HG02852 (cell line): ENCODE measurements around the gene BPI.
"Not testable (repeated sequence)": the region's sequence is repeated elsewhere in the genome, so short reads cannot be mapped to it uniquely, and the experiment has no call there.

Source experiments
- ATAC-seq: cut with Tn5 transposase; IDR thresholded peaks from one replicate; pipeline ENCODE4 v1.9.1; 2021; ENCODE audit warnings: mild to moderate bottlenecking, moderate library complexity; ENCODE audit not compliant: unreplicated experiment

The BPI gene

DNA sequence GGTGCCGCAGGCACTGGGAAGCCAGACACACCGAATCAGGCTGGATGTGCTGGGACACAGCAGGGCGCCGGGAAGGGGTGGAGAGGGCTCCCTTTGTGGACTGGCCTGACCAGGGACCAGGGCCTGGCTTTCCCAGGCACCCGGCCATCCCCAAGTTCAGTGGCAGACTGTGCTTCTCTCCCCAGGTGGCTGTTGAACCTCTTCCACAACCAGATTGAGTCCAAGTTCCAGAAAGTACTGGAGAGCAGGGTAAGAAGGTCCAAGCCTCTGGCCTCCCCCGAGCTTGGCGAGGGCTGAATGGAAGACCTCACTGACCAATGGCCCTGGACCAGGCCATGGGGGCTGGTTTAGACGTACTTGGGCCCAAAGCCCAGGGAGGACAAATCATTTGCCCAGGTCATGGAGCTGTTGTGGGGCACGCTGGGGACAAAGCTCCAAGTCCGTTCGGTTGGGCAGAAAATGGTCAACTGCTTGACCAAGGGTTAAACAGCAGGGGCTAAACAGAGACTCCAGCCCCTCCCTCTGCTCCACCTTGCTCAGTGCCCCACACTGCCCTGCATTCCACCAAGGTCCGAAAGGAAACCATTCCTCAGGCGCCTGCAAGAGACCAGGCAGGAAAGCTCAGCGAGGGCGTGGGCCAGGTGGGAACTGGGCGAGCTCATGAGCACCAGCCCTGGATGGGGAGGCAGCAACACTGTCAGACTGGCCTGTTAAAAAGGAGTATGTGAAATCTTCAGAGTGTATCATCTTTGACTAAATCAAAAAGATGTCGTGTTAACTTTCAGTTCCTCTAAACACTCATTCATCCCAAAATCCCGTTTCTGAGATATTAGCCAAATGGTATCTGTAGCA lies 51.4 kb downstream of the BPI start:
- no peak for ATAC-seq

DNA sequence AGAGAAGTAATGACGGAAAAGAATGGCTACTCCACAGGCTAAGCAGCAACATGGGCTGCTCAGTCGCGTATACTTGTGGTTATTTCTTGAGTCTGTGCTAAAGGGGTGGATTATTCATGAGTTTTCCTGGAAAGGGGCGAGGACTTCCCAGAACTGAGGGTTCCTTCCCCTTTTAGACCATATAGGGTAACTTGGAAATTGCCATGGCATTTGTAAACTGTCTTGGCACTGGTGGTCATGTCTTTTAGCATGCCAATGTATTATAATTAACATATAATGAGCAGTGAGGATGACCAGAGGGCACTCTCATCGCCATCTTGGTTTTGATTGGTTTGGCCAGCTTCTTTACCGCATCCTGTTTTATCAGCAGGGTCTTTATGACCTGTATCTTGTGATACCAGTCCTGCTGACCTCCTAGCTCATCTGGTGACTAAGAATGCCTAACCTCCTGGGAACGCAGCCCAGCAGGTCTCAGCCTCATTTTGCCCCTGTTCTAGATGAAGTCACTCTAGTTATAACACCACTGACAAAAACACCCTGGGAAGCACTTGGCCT lies 53.8 kb downstream of the BPI start:
- ATAC-seq, result no peak

- ATAC-seq, result no peak
Measured at GRCh38 chr20:38358556-38358955, 54.6 kb downstream of the BPI start.

DNA sequence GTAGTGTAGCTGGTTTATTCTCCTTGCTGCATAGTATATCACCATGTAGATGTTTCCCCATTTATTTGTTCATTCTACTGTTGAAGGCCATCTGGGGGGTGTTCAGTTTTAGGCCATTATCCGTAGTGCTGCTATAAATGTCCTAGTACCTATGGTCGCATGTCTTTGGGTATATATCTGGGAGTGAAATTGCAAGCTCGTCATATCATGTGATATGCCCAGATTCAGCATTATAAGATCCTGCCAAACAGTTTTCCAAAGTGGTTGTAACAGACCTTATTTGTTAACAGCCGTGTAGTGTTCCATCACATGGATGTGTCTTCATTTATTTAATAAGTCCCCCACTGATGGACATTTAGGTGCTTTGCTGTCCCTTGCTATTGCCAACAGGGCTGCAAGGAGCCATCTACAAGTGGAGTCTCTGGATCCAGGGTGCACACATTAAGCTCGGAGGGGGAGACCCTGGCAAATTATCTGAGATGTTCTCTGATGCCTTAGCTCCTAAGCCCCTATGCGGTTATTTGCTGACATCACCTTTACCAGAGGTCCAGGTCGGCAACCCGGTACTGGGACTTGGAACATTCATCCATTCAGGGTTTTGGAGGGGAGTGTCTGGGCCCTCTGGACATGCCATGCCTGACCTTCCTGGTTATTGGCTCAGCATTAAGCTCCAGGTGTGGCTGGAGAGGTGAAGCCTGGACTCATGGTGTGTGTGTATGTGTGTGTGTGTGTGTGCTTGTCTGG lies 59.2 kb downstream of the BPI start:
- no peak for ATAC-seq

DNA sequence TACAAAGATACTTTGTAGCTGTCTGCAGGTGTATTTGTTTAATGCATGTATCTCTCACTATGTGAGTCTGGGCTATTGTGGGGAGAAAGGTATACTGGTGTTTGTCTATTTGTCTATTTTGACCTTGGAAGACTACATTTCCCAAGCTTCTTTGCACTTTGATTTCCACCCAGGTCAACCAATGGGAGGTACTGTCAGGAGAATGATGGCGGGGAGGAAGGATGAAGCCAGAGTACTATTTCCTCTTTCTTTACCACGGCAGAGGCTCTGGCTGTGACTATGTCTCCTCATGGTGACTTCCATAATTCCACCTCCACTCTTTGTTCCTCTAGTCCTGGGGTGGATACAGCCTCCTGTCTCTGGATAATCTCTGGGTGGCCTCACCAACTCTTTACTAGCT lies 65.4 kb downstream of the BPI start:
- ATAC-seq, result no peak

DNA sequence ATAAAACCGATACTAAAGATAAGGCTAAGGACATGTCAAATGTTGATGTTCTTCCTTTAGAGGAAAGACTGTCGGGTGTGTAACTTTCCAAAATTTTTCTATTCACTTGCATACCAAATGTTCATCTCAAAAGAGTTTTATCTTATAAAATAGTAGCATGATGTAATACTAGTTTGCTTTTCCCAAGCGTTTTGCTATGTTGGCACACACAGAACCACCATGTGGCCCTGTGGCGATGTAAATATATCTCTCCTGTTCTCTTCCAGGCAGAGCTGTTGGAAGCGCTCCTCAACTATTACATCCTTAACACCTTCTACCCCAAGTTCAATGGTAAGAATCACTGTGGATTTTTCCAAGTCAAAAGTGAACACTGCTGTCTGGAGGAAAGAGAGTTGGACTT lies 68.8 kb downstream of the BPI start:
- no peak for ATAC-seq

- no peak for ATAC-seq
Measured at GRCh38 chr20:38373231-38373867, 69.4 kb downstream of the BPI start.

GRCh38 chr20:38373898-38374297 lies 69.9 kb downstream of the BPI start:
- ATAC-seq, result no peak

- ATAC-seq, result no peak
Measured at GRCh38 chr20:38377039-38377685, 73.2 kb downstream of the BPI start.

GRCh38 chr20:38377838-38378237 lies 73.9 kb downstream of the BPI start:
- not testable (repeated sequence) for ATAC-seq

- no peak for ATAC-seq
Measured at GRCh38 chr20:38383147-38383546, 79.2 kb downstream of the BPI start.

GRCh38 chr20:38386004-38386403 lies 82.0 kb downstream of the BPI start:
- no peak for ATAC-seq

- ATAC-seq, result no peak
Measured at GRCh38 chr20:38386851-38387250, 82.9 kb downstream of the BPI start.
